SK-MEL-5 (cell line): ENCODE results near the gene AP3S2. TPM values are rescaled to one million over a fixed set of nuclear protein-coding genes. Genes with fewer than 3 reads are reported as not detected.

Source experiments
- DNase-seq: peaks from one replicate; pipeline ENCODE4 v3.0.0-alpha.2; 2016; ENCODE audit warnings: low read depth, low spot score
- in situ Hi-C: cut with HindIII; loops from 2 replicates; pipeline ENCODE4 v1.10.0; 2016; ENCODE audit warnings: low sequenced_read_pairs, high pct_unique_total_duplicates, low pct_unique_long_range_greater_than_20kb
- total RNA-seq: library from RNA; depleted of rRNA; stranded (reverse); fragments of >200 nt; shearing (Covaris generic); gene quantifications from 2 replicates; pipeline ENCODE4 v1.2.3, GENCODE V29; 2014

The AP3S2 gene
- total RNA-seq, 1 experiment from 2014 or later, result 35.1 TPM

DNA sequence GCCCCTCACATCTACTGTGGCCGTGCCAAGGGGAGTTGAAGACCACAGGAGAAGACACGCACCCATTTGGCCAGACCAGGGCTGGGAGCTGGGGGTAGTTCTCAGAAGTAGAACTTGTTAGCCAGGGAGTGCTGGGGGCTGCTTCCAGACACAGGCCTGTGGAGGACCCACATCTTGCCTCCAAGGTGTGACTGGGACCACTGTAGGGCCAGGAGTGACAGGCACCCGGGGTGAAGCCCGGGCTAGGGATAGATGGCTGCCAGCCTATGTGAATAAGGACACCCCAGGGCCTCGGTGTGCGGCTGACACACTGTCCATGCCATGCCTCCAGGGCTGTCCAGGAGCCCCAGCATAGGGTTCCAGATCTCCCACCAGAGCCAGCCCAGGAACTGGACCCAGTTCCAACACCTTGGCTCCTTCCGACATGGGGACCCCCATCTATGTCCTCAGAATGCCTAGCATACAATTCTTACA is 80.9 kb downstream of the AP3S2 start:
- DNase-seq, result no peak
- in situ Hi-C loops, result no loop called here

DNA sequence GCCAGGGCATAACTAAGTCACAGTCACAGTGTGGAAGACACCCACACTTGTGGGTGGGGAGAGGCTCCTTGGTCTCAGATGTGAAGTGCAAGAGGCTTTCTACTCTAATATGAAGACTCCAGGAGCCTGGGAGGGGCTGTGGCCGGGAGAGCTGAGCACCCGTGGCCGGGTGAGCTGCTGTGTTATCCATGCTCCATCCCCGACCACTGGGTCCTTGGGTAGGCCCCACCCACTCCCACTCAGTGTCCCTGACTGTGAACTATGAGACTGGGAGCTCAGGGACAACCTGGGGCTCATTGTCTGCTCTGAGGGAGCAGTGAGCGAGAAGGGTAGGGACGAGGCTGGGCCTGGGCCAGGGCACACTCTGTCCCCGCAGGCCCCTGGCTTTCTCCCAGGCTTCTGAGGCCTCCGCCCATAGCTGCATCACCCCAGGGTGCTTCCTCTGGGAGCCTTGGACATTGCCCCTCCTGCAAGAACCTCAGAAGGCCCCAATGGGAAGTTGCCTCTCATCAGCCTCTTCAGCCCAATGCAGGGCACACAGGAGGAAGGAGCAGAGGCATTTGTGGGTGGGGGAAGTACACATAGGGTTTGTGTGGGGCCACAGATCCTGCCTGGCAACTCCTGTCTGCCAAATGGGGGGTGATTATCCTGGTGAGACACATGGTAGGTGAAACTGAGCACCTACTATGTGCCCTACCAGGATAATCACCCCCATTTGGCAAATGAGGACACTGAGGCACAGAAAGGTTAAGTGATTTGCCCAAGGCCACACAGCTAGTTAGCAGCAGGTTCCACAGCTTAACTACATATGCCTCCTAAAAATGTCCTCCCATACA is 81.6 kb downstream of the AP3S2 start:
- DNase-seq, result no peak
- in situ Hi-C loops, result no loop called here

DNA sequence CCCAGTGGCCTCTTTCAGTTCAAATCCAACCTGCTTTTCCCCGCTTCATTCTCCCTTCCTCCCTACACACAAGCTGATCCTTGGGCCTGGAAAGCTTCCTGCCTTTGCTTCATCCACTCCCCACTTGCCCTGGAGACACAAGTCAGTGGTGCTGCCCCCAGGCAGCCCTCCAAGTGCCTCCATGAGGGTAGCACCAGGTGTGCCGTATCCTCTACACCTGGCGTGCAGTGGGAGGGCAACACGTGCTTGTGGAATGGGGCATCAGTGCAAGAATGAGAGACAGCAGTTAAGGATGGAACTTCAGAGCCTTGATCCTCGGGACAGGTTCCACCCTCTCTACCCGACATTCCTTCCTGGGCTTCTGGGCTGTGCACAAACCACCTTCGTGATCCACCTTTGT is 83.0 kb downstream of the AP3S2 start:
- DNase-seq, result no peak
- in situ Hi-C loops, result no loop called here

DNA sequence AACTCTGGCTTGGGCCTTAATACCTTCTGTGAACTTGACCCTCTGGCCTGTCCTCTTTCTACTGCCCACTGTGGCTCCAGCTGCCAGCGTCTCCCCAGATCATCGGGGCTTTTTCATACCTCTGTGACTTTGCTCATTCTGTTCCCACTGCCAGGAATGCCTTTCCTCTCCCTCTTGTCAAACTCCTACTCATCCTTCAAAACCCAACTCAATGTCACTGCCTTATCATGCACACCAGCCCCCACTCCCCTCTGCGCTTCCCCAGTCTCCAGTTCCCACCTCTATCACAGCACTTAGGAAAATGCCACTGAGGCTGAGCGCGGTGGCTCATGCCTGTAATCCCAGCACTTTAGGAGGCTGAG is 84.0 kb downstream of the AP3S2 start:
- in situ Hi-C loops, result no loop called here
- DNase-seq, result no peak

DNA sequence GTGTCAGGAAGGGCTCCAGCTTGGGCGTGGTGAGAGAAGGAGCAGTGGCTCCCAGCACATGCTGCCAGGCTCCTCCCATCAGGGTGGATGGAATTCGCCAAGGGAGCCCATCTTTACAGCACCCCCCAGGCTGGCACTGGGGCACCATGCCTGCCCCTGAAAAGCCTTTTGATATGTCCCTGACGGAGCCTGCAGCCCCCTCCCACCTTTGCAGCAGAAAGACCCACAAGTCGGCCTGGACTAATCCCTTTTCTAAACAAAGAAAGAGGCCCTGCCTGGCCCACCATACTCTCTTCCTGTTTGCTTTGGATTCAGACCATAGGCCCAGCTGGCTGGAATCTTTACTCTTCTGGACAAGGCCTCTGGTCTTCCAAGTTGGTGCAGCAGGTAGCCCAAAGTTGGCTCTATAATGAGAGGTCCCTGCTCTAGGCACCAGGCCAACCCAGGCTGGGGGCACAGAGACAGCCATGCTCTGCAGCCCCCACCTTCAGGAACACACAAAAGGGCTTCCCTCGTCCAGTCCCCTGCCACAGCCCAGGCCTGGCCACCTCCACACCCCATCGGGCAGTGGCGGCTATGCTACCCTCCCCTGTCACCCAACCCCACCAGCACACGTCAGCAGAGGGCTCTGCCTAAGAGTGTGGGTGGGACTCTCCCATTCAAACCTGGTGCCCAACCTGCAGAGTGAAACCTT is 84.6 kb downstream of the AP3S2 start:
- no peak for DNase-seq
- in situ Hi-C loops, result no loop called here

DNA sequence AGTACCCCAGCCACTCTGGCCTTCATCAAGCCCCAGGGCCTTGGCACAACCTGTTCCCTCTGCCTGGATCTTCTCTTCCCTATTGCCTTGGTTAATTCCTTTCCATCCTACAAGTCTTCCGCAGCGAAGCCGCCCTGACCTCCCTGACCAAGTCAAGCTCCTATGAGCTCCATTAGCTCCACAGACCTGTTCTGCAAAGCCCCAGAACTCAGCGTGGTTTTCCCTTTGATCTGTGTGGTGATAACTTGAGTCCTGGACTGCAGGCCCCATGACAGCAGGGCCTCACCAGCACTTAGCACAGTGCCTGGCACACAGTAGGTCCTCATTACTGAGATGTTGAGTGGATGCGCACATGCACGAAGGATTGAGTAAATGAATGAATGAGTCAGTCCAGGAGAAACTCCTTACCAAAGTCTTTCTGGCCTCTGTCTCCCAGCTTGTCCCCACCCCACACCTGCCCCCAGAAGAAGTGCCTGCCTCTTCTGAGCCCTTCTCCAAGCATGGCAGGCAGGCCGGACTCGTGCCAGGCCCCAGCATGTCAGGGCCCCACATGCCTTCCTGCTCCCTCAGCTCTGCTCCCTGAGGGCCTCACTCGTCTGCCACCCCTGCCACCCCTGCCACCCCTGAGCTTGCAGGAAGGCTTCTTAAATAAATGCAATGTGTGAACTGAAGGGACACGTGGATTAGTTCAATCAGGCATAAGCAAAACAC is 85.5 kb downstream of the AP3S2 start:
- in situ Hi-C loops, result no loop called here
- DNase-seq, result no peak

DNA sequence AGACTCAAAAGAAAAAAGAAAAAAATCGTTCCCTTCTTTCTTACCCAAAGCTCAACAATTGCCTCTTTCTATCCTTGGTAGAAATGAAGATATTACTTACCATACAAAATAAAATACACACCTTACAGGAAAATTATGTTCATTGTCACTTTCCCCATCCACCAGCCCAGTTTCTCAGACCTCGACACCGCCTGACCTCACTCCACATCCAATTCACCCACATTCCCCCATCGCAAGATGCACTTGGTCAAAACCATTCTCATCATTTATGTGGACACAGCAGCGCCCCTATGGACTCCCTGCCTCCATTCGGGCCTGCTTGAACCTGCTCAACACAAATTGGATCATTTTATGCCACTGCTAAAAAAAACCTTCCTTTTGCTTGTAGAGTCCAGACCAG is 86.1 kb downstream of the AP3S2 start:
- in situ Hi-C loops, result no loop called here
- no peak for DNase-seq

DNA sequence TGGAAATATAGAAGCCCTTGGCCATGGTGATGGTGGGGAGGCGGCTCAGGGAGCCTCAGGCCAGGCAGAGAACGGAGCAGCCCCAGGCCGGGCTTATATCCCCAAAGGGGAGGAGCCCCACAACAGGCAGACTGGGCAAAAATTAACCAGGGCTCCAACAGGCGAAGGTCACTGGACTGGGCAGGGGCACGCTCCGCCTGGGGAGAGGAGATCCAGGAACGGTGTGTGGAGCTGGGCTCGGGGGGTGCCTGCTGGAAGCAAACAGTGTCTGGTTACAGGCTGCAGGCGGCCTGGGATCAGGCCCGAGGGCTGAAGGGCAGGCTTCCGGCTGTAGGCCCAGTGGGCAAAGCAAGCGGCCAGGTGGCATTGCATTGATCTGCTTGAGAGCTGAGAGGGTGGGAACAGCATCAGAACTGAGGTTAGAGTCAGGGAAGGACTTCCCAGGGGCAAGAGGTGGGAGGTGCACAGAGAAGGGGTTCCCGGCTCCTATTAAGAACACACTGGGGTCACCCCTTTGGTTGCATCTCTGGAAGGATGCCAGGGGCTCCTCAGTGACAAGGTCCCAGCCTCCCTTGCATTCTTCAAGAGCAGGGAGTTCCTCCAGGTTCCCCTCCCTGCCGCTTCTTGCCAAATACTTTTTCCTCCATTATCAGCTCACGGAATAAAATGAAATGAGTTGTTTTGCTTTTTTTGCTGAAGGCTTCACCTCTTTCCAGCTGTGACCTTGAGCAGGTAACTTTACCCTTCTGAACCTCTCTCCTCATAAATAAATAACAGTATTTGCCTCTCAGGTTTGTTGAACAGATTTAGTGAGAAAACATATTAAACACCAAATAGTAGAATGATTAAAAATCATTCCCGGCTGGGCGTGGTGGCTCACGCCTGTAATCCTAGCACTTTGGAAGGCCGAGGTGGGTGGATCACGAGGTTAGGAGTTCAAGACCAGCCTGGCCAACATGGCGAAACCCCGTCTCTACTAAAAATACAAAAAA is 86.9 kb downstream of the AP3S2 start:
- DNase-seq, result no peak
- in situ Hi-C loops, result no loop called here

DNA sequence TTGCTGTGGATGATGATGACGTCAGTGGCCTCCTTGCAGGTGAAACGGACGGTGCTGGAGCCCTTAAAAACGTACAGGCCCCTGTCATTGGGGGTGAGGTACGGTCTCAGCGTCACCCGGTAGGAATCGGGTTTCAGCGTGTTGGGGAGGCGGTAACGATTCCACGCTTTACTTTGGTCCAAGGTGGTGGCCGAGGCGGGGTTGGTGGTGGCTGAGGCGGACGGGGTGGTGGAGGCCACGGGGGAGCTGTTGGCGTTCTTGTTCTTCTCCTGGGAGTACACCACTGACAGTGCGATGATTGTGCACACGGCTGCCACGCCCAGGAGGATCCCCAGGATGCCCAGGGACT is 87.6 kb downstream of the AP3S2 start:
- no peak for DNase-seq

DNA sequence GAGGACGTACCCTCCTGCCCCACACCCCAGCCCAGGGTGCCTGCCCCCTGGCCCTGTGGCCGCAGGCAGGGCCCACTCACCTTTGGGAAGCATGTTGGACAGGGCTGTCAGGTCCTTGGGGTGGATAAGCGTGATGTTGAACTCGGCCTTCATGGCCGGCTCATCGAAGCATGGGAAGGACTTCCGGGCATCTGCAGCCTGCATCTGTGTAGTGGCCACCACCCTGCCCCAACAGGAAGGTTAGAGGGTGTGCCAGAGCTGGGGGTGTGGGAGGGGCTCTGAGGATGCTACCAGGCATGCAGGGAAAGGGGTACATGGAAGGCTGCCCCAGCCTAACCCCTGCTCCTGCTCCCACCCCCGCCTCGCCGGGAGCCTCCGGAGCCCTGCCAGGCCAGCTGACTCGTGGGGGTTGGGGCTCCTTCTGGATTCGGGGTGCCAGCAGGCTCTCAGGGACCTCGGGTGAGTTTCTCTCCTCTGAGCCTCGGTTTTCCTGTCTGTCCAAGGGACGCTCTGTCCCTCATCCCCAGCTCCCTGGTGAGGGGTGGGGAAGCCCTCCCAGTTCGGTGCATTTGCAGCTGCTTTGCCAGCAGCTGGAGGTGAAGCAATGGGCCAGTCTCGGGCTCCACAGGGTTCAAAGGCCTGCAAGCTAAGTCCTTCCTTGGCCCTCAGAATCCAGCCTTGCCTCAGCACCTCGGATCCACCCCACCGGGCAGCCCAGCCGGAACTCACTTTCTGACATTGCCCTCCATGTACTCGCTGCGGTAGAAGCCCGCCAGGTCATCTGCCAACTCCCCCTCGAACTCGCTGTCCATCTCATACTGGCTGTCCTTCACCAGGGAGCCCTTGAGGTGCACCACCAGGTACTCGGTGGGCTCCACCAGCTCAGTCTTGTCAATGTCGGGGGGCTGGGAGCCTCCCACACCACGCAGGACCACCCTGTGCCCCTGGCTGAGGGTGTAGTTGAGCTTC is 88.3 kb downstream of the AP3S2 start:
- in situ Hi-C loops, result no loop called here
- DNase-seq, result no peak

More for the DNA sequence above, 87.6 kb downstream of the AP3S2 start:
- in situ Hi-C loops, result no loop called here

DNA sequence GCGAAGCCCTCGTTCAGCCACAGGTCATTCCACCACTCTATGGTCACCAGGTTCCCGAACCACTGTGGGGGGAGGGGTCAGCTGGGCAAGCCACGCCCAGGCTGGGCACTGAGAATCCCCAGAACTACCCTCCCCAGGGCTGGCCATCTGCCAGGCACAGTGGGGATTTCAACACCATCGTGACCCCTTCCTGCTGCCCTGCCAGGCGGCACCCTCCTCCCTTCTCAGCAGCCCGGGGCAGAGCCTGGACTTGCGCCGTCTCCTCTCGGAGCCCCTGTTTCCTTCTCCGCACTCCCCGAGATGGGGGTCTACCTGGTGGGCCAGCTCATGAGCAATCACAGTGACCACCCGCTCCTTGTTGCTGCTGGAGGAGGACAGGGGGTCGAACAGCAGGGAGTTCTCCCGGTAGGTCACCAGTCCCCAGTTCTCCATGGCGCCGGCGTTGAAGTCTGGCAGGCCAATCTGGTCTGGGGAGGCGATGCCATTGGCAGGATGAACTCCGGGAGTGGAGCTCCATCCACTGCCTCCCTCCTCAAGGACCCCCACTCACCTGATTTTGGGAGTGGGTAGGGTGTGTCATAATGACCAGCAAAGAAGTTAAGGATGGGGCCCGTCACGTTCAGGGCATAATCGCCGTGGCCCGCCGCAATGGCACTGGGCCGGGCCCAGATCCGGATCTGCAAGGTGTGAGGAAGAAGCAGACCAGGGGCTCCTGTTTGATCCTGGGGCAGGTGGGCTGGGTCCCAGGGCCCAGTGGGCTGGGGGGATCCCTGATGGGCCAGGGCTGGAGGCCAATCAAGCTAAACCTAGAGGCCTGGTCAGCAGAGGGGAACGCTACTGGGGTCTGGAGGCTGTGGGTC is 89.6 kb downstream of the AP3S2 start:
- in situ Hi-C loops, result no loop called here
- no peak for DNase-seq

DNA sequence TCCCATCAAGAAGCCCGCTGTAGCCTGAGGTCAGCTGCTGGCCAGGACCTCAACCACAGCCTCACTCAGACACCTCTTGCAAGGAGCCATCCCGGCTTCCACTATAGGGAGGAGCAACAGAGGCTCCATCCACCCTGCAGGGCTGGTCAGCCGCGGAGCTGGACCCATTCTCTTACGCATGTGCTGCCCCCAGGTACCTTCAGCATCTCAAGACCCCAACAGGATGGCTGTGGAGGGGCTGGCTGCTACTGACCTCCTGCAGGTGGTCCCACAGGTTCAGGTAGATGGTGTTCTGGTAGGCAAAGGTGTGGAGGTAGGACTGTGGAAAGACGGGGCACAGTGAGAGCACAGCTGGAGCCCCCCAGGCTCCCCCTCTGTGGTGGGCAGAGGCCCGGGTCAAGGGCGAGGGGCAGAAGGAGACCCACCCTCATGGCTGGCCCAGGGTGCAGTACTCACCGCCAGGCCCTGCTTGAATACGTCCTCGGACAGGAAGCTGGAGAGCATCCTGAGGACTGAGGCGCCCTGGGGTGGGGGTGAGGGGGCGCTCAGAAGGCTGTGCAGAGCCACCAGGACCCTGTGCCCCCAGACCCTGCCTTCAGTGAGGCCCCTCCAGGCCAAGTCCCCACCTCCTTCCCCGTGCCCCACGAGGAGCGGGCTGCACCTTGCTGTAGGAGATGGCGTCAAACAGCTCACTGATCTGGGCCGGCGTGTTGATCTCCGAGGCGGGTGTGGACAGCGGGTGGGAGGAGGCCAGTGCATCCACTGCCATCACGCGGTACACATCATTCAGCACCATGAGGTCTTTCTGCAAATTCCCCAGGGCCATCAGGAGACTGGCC is 90.6 kb downstream of the AP3S2 start:
- no peak for DNase-seq
- in situ Hi-C loops, result no loop called here

DNA sequence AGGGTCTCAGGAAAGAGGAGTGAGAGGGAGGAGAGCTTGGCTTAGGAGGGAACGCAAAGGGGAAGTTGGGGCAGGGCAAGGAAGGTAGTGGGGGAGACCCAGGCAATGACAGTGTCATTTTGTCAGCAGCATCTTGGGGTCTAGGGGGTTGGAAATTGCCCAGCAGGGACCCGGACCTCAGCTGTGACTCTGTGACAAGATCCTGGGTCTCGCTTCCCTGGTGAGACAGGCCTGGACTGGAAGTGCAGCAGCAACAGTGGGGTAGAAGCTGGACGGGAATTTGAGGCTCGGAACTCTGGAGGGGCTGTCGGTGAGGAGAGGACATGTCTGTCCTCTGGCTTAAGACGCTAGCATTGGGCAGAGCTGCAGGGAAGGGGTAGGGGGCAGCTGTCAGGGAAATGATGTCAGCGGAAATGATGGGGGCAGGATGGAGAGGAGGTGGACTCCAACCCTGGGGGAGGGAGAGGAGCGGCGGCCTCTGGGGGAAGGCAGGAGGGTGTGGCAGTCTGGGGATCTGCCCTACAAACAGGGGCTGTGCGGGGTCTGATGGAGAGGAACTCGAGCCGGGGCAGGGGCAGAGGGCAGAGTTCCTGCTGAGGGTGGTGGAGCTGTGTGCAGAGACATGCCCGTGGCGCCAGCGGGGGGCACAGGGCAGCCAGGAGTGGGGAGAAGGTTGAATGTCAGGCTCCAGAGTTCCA is 91.4 kb downstream of the AP3S2 start:
- no peak for DNase-seq
- in situ Hi-C loops, result no loop called here

DNA sequence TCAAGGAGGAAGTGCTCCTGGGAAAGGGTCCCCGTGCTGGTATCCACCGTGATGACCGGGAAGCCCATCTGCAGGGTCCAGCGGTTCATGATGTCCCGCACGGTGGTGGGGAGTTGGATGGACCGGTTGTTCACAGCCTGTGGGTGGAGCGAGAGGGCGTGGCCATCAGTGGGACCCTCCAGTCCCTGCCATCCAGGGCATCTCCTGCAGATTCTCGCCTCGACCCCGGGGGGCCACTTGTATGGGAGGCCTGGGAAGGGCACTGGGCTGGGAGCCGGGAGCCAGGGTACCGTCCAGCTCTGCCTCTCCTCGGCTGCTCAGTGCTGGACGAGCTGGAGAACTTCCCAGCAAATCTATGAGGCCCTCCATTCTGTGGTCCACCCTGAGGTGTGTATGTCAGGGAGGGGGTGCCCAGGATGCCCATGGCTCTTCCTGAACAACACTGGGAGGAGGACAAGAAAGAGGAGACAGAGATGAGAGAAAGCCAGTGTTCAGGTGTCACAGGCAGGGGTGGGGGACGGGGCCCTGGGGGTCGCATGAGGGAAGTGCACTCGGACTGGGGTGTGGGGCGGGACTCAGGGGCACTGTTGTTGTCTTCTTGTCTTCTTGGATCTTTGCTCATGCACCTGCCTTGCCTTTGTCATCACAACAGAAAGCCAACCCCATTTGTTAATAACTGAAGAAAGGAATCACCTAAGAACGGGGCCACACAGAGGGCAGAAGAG is 92.2 kb downstream of the AP3S2 start:
- in situ Hi-C loops, result no loop called here
- no peak for DNase-seq
